Activated CD4-positive, CD25-positive, alpha-beta regulatory T cell treated with anti-CD3 and anti-CD28 coated beads, Interleukin-2, amount 50 U/mL, for 16 hours (primary cell): ENCODE data around the gene EXOC4.

Experiments
- DNase-seq: peaks from one replicate; pipeline ENCODE4 v3.0.0-alpha.2; 2020; ENCODE audit warnings: low read depth, low spot score

EXOC4 gene

DNA sequence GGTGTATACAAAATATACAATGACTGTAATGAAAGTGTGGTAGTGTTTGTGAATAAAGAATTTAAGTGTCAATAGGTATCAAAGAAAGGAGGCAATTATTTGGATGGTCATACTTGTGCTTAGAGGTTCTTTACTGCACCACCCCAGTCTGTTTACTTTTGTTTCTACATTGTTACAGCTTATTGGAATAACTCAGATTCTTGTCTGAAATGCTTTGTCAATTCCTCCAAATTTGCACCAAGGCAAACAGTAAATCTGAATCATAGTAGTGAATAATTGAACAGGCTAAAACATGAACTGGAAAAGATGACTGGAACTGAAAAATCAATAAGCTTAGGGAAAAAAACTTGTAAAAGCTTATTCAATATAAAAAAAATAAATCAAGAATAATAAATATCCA, 319.2 kb downstream of the EXOC4 start:
- no peak for DNase-seq

- DNase-seq: no peak
These were observed 320.0 kb downstream of the EXOC4 start for GRCh38 chr7:133572843-133573242.

DNA sequence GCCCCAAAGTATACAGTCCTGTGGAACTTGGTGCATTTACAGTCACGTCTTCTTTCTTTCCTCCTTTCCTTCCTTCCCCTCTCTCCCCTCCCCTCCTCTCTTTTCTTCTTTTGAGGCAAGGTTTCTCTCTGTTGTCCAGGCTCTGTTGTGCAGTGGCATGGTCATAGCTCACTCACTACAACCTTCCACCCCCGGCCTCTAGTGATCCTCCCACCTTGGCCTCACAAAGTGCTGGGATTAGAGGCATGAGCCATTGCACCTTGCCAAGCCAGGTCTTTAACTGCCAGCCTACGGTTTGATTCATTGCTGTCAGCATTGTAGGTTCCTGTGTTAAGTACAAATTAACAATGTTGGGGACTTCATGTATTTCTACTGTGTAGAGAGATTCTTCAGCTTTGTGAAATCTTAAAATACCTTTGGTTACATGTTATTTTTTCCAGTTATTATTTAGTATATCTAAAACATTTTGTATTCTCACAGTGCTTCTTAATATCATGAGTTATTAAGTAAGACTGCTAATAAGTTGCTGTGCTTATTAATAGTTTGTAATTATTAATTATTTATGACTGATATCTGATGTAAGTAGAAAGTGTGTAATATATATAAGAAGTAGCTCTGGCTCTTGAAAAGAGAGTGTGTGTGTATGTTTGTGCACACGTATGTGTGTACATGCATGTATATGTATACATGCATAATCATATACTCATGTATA, 320.8 kb downstream of the EXOC4 start:
- no peak for DNase-seq

GRCh38 chr7:133575726-133576440, 323.0 kb downstream of the EXOC4 start:
- DNase-seq: no peak

- DNase-seq: no peak
These were observed 323.8 kb downstream of the EXOC4 start for GRCh38 chr7:133576612-133577168.

GRCh38 chr7:133582766-133583523, 330.1 kb downstream of the EXOC4 start:
- no peak for DNase-seq

- no peak for DNase-seq
These were observed 330.8 kb downstream of the EXOC4 start for GRCh38 chr7:133583545-133584171.

DNA sequence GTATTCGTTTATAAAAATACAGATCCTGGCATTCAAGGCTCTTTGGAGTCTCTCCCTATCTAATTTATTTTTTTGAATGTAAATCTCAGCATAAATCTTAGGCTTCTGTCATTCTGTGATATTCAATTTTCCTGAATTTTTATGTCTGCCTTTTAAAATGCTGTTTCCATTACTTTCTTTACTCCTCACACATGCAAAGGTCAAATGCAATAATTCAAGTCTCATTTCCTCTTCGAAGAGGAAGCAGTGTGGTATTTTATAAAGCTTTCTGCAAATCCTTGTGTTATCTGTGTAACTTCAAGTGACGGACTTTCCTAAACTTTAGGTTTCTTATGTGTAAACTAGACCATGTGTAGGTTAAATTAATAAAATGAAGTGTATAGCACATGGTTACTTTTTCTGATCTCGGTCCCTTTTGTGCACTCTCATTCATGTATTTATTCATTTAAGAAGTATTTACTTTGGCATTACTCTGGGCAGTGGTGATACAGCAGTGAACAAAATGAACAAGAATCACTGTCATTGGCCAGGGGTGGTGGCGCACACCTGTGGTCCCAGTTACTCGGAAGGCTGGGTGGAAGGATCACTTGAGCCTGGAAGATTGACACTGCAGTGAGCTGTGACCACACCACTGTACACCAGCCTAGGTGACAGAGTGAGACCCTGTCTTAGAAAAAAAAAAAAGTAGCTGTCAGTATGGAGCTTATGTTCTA, 332.2 kb downstream of the EXOC4 start:
- no peak for DNase-seq

GRCh38 chr7:133586253-133586652, 333.4 kb downstream of the EXOC4 start:
- DNase-seq: no peak

GRCh38 chr7:133587903-133588302, 335.0 kb downstream of the EXOC4 start:
- DNase-seq: no peak

- no peak for DNase-seq
These were observed 337.9 kb downstream of the EXOC4 start for GRCh38 chr7:133590795-133591194.

DNA sequence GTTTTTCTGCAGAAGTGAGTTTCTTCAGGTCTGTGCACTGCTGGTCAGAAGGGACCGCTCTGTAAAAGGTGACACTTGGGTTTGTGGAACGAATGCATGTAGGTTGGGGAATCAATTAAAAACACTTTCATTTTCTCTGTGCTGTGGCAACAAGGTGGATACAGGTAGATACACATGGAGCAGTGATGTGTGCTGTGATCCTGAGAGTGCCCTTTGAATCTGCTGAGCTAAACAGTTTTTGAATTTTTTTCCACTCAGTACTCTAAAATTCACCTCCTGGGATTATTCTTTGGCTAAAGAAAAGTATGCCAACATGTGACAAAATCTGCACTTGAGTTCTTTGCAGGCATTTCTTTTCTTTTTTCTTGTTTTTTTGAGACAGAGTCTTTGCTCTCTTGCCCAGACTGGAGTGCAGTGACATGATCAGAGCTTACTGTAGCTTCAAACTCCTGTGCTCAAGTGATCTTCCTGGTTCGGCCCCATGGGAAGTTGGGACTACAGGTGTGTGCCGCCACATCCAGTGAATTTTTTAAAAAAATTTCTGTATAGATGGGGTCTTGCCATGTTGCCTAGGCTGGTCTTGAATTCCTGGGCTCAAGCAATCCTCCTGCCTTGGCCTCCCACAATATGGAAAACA, 338.9 kb downstream of the EXOC4 start:
- DNase-seq: no peak

GRCh38 chr7:133593561-133593960, 340.7 kb downstream of the EXOC4 start:
- no peak for DNase-seq

DNA sequence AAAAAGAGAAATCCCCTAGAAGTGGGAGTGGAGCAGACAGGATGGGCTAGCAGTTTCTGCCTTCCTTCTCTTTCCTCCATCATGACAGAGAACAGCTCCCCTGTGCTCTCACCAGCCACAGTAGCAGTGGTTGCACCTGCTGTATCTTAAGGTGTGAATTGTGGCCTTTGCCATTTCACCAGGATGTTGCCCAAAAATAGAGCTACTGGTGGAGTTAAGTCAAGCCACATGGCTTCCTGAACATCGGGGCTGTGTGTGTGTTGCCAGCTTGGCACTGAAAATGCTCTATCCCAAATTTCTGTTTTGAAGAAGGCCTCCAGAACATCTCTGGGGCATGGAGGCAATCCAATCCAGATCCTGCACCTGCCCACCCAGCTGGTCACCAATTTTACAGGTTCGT, 348.7 kb downstream of the EXOC4 start:
- DNase-seq: no peak

DNA sequence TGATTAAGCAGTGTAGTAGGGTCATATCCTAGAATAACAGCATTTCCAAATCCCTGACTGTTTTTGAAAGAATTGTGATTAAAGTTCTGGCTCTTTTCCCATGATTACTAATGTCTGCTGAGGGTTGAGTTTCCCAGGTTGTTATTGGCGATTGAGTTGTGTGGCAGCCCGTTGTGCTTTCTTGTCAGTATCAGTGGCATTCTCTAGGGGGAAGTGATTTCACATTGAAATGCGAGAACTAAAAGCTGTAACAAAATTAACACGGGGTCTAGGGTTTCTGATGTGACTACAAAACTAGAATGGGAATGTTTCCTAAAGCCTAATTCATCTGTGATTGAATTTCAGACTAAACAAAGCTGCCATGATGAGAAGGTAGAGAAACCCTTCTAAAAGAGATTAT, 349.4 kb downstream of the EXOC4 start:
- no peak for DNase-seq

DNA sequence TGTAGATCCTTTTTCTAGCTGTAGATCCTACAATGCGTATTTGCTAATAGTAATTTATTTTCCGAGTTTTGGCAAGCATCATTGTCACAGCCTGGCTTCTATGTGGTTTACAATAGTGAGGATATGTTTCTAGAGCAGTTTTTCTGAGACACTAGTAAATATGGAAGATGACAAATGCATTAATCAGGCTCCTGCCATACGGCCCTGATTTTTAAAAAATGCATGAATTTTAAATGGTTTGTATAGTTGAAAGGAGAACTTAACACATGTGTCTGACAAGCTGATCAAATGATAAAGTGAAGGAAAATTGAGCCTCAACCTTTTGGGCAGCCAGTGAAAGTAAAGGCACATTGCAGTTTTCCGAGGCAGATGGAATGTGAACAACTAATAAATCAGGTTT, 354.1 kb downstream of the EXOC4 start:
- no peak for DNase-seq

DNA sequence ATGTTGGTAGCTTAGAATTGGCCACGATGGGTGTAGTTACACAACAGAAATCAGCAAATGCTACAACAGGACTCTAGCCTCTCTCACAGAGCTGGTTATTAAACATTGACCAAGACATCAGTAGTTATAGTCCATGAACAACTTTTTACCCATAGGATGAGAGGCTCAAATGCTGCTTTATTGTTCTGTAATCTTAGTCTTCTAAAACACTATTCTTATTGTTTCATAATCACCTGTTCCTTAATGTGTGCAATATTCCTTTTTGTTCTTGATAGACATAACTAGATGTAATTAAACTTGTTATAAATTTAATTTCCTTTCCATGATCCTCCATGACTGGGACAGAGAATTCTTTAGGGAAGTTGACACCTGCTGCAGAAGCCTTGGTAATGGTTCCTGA, 356.9 kb downstream of the EXOC4 start:
- no peak for DNase-seq

GRCh38 chr7:133611955-133612354, 359.1 kb downstream of the EXOC4 start:
- DNase-seq: no peak

DNA sequence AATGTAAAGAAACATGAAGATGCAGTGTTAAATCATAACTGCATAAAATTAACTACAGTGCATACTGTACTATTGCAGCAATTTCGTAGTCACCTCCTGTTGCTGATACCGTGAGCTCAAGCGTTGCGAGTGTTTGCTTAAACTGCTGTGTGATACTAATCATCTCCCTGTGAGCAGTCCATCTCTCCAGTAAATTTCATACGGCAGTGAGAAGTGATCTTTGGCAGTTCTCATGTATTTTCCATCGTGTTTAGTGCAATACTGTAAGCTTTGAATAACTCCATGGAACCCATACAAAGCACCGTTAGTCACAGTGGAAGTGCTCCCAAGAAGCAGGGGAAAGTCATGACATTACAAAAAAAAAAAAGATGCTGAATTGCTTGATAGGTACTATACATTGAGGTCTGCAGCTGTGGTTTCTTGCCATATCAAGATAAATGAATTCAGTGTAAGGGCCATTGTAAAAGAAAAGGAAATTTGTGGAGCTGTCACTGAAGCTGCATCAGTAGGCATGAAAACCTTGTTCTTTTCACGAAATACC, 360.4 kb downstream of the EXOC4 start:
- no peak for DNase-seq

- DNase-seq: no peak
These were observed 361.4 kb downstream of the EXOC4 start for GRCh38 chr7:133614251-133614650.
